K562 (cell line): ENCODE results near the gene SUPT3H. TPM values are rescaled to one million over a fixed set of nuclear protein-coding genes. Genes with fewer than 3 reads are reported as not detected.

Source experiments
- CCNT2 ChIP-seq: IDR thresholded peaks from 2 replicates; pipeline ENCODE4 v1.6.1; 2011; ENCODE audit warnings: borderline replicate concordance, low read depth, mild to moderate bottlenecking, moderate library complexity, mixed read lengths, low read length; ENCODE audit not compliant: insufficient read length; ENCODE audit errors: extremely low read depth
- EP400 ChIP-seq: fragments of 450-650 bp; IDR thresholded peaks from 2 replicates; pipeline ENCODE4 v1.6.1; 2017; ENCODE audit warnings: antibody characterized with exemption, mild to moderate bottlenecking, moderate library complexity
- ETV1 ChIP-seq: fragments of 450-650 bp; conservative IDR thresholded peaks from 2 replicates; pipeline ENCODE4 v1.6.1; 2016; ENCODE audit warnings: missing genetic modification characterization, control low read depth, low read depth, missing compliant biosample characterization
- FOXA1 ChIP-seq: fragments of 450-650 bp; IDR thresholded peaks from 2 replicates; pipeline ENCODE4 v1.6.1; 2016; ENCODE audit warnings: mild to moderate bottlenecking, borderline replicate concordance
- KAT7 ChIP-seq: sonication (generic); formaldehyde crosslinking; IDR thresholded peaks from 2 replicates; pipeline ENCODE4 v1.8.0; 2022; ENCODE audit warnings: missing genetic modification reagents, mild to moderate bottlenecking, borderline replicate concordance
- KDM2B ChIP-seq: fragments of 250-450 bp; sonication (Bioruptor Pico); IDR thresholded peaks from 2 replicates; pipeline ENCODE4 v1.8.0; 2021; ENCODE audit warnings: mild to moderate bottlenecking, moderate library complexity
- NCOA4 ChIP-seq: fragments of 450-650 bp; IDR thresholded peaks from 2 replicates; pipeline ENCODE4 v1.6.1; 2018; ENCODE audit warnings: mild to moderate bottlenecking; ENCODE audit not compliant: partially characterized antibody
- NR4A1 ChIP-seq, 2 experiments: fragments of 250-450 bp in 1 of 2; fragments of 450-650 bp in 1 of 2; sonication (Bioruptor Pico) in 1 of 2; IDR thresholded peaks; 2 replicates each; pipeline versions ENCODE4 v1.4.0 to v1.6.1; 2016 to 2020; ENCODE audit warnings: mild to moderate bottlenecking in 2 of 2, missing compliant biosample characterization in 1 of 2, missing genetic modification characterization in 1 of 2, moderate library complexity in 1 of 2
- OTX1 ChIP-seq: fragments of 450-650 bp; formaldehyde crosslinking; IDR thresholded peaks from 2 replicates; pipeline ENCODE4 v1.4.0; 2022; ENCODE audit warnings: mild to moderate bottlenecking
- RFX7 ChIP-seq: fragments of 250-450 bp; sonication (Bioruptor Pico); IDR thresholded peaks from 2 replicates; pipeline ENCODE4 v1.5.1; 2021; ENCODE audit warnings: mild to moderate bottlenecking
- SMARCA4 ChIP-seq: fragments of 450-650 bp; IDR thresholded peaks from 2 replicates; pipeline ENCODE4 v1.6.1; 2016
- ZKSCAN3 ChIP-seq: fragments of 250-450 bp; sonication (Bioruptor Pico); IDR thresholded peaks from 2 replicates; pipeline ENCODE4 v1.4.0; 2020
- ZNF785 ChIP-seq: fragments of 250-450 bp; sonication (Bioruptor Pico); IDR thresholded peaks from 2 replicates; pipeline ENCODE4 v1.4.0; 2020; ENCODE audit warnings: mild to moderate bottlenecking
- polyA plus RNA-seq, 8 experiments: library from polyadenylated mRNA; depleted of rRNA in 4 of 8; stranded (reverse) in 5 of 8; unstranded in 3 of 8; fragments of >200 nt; fragmentation: Nextera tagmentation in 2 of 8; fragmentation: Illumina TruSeq in 1 of 8; extraction: Ambion mirVana in 2 of 8; extraction: Trizol in 1 of 8; gene quantifications; 2 replicates each; pipeline versions ENCODE4 v1.2.1 to v1.2.3, GENCODE V29; 2011 to 2014; ENCODE audit warnings: inconsistent platforms in 1 of 8, missing spikeins in 1 of 8
- total RNA-seq, 7 experiments: library from RNA; depleted of rRNA in 6 of 7; stranded (reverse); fragments of >200 nt in 6 of 7; fragmentation: Illumina TruSeq in 2 of 7; extraction: Trizol in 2 of 7; gene quantifications; 2 replicates each; pipeline versions ENCODE4 v1.2.1 to v1.2.3, GENCODE V29; 2011 to 2021; ENCODE audit warnings: low replicate concordance in 1 of 7
- TF ChIP-seq, protein P1 (sequence below), 2 experiments: fragments of 450-650 bp; IDR thresholded peaks; 2 replicates each; pipeline ENCODE4 v1.6.1; 2016
- TF ChIP-seq, protein P2 (sequence below): fragments of 250-450 bp; sonication (Bioruptor Pico); IDR thresholded peaks from 2 replicates; pipeline ENCODE4 v1.5.1; 2021; ENCODE audit warnings: mild to moderate bottlenecking
- TF ChIP-seq, protein P3 (sequence below): sonication (generic); formaldehyde crosslinking; IDR thresholded peaks from 2 replicates; pipeline ENCODE4 v1.8.1; 2023; ENCODE audit warnings: mild to moderate bottlenecking, missing genetic modification reagents

SUPT3H gene
- total and polyA plus RNA-seq, 9 of the 15 experiments (the other 6 are each of a cell fraction or from before 2014, with no cell fraction given) = 7.2 to 16.3 (median 11.9) TPM

DNA sequence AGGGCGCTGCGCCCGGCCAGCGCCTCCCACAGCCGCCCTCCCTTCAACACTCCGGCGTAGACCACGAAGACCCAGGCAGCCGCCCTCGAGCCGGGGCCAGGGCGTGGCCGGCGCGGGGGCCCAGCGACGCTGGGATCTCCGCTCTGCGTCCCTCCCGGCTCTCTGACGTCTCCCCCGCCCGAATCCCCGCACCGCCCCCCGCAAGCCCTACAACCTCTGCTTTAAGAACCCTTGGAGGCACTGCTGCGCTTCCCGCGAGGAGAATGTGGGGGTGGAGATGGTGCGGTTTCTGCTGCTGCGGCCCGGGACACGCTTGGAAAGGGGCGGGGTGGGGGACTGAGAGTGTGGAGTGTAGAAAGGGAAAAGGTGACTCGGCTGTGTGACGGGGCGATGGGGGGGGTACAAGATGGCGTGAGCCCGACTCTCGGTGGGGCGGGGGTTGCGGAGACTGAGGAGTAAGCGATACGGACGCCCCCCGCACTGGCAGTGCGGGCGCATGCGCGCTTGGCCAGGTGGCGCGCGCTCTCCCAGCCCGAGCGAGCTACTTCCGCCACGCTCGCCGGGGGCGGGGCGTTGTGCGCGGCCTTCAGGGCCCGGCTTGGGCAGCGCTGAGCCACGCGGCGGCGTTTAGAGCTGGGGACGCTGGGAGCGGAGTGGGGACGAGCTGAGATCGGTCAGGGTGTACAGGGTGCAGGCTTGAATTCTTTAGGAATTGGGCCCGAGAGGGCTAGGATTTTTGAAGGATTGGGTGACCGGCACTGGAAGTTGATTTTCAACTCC lies at the start of gene SUPT3H (continued):
- TF ChIP-seq NR4A1 (CRISPR knock-in tag; IDR thresholded peaks at IDR 0.05) (no peak), NR4A1 (tag; IDR thresholded peaks at IDR 0.05) (0 out of 2 replicates have a peak, but pooled peaks have one; percentile 44), ETV1 (tag) (peak; percentile 45; the same call in 1 of the 2 replicates), FOXA1 (no peak), ZKSCAN3 (CRISPR knock-in tag) (no peak), KAT7 (CRISPR knock-in tag) (no peak; the same call in 1 of the 2 replicates), OTX1 (peak; percentile 83; the same call in 1 of the 2 replicates), SMARCA4 (peak; percentile 46), RFX7 (CRISPR knock-in tag) (no peak), ZNF785 (CRISPR knock-in tag) (no peak), KDM2B (peak; percentile 28; the same call in 1 of the 2 replicates), EP400 (peak; percentile 91), NCOA4 (no peak), CCNT2 (peak; percentile 91)
- TF ChIP-seq, protein P1, sequence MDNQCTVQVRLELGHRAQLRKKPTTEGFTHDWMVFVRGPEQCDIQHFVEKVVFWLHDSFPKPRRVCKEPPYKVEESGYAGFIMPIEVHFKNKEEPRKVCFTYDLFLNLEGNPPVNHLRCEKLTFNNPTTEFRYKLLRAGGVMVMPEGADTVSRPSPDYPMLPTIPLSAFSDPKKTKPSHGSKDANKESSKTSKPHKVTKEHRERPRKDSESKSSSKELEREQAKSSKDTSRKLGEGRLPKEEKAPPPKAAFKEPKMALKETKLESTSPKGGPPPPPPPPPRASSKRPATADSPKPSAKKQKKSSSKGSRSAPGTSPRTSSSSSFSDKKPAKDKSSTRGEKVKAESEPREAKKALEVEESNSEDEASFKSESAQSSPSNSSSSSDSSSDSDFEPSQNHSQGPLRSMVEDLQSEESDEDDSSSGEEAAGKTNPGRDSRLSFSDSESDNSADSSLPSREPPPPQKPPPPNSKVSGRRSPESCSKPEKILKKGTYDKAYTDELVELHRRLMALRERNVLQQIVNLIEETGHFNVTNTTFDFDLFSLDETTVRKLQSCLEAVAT (IDR thresholded peaks at IDR 0.05) = peak; percentile 11 to 75; a peak in 2 of 4 replicates
- TF ChIP-seq, protein P2, sequence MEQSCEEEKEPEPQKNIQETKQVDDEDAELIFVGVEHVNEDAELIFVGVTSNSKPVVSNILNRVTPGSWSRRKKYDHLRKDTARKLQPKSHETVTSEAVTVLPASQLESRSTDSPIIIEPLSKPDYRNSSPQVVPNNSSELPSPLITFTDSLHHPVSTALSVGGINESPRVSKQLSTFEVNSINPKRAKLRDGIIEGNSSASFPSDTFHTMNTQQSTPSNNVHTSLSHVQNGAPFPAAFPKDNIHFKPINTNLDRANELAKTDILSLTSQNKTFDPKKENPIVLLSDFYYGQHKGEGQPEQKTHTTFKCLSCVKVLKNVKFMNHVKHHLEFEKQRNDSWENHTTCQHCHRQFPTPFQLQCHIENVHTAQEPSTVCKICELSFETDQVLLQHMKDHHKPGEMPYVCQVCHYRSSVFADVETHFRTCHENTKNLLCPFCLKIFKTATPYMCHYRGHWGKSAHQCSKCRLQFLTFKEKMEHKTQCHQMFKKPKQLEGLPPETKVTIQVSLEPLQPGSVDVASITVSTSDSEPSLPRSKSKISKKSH (CRISPR knock-in tag) = no peak
- TF ChIP-seq, protein P3, sequence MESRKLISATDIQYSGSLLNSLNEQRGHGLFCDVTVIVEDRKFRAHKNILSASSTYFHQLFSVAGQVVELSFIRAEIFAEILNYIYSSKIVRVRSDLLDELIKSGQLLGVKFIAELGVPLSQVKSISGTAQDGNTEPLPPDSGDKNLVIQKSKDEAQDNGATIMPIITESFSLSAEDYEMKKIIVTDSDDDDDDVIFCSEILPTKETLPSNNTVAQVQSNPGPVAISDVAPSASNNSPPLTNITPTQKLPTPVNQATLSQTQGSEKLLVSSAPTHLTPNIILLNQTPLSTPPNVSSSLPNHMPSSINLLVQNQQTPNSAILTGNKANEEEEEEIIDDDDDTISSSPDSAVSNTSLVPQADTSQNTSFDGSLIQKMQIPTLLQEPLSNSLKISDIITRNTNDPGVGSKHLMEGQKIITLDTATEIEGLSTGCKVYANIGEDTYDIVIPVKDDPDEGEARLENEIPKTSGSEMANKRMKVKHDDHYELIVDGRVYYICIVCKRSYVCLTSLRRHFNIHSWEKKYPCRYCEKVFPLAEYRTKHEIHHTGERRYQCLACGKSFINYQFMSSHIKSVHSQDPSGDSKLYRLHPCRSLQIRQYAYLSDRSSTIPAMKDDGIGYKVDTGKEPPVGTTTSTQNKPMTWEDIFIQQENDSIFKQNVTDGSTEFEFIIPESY (CRISPR knock-in tag) = peak; percentile 40; the same call in 1 of the 2 replicates
